Measurements from ENCODE around the gene OR1F1. TPM values are rescaled to one million over a fixed set of nuclear protein-coding genes. Genes with fewer than 3 reads are reported as not detected.
"Not testable (repeated sequence)": the region's sequence is repeated elsewhere in the genome, so short reads cannot be mapped to it uniquely, and the experiment has no call there.

The OR1F1 gene
- total RNA-seq, 1 donor from 2014 or later: not detected

DNA sequence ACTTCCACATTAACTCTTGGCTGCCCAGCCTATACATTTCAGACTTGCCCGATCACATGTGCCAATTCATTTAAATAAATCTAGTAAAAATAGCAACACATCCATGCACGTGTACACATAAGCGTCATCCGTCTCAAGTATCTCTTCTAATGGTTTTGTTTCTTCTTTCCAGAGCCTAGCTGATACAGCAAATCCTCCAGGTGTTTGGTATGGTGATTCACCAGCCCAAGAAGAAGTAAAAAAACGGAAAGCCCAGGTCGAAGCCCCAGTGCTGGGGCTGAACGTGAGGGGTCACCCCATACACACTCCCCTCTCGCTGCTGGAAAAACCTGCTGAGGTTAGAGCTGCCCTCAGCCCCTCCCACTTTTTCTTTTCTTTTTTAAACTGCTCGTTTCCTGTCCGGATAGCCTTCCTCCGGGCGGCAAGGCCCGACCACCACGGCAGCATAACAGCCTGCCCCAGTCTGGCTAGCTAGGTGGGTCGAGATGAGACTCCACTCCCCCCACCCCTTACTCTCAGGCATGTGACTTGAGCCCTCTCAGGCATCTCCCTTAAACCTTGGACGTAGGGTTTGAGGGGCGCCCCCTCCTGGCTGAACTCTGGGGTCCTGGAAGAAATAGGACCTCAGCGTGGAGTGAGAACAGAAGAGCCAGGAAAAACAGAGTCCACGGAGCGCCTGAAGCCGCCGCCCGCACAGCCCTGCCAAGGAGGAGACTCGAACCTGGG lies 13.9 kb upstream of the OR1F1 start:
- no peak for DNase-seq (ENCODE audit: low read depth in 2 of 2)

DNA sequence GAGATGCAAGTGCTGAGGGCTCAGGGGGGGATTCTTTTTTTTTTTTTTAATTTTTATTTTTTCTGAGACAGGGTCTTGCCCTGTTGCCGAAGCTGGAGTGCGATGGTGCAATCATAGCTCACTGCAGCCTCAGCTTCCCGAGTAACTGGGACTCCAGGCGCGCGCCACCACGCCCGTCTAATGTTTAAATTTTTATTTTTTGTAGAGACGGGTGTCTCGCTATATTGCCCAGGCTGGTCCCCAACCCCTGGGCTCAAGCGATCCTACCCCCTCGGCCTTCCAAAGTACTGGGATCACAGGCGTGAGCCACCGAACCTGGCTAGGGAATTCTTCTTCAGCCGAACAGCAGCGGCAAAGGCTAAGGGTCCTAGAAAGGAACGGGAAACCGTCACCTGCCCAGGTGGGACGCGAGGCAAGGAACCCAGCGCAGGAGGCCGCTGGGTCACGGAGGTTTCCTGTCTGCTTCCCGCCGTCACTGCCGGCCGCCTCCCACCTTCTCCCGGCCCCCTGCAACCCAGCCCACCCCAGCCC lies 13.3 kb upstream of the OR1F1 start:
- DNase-seq (ENCODE audit: low read depth in 2 of 2): no peak

DNA sequence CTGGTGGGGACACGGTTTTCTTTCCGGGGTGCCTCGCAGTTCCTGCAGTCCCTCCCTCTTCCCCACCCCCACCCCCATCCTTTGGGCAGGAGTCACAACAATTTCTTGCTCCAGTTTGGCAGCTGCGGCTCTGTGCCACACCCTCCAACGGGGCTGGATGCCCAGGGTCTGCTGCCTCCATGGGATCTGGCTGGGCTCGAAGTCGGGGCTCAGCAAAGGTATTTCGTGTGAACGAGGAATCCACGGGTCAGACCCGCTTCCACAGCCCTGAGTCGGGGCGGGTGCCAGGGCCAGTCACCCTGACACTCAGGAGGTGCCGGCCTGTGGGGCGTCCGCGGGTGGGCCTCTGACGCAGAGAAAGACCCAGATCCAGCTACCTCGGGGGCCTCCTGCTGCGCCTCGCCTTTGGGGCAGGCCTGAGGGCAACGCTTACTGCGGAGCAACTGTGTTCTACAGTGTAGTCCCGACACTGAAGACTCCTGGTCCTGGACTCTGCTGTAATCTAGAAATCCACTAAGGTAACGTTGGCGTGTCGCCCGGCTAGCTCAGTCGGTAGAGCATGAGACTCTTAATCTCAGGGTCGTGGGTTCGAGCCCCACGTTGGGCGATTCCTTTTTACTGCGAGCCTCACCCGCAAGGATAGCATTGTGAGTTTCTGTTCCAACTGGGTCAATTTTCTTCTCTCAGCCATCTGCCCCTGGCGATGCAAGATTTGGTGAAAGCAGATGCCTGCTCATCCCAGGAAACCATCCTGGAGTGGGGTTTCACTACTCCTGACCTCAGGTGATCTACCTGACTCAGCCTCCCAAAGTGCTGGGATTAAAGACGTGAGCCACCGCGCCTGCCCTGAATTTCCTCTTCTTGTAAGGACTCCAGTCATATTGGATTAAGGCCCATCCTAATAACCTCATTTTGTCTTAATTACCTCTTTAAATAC lies 12.6 kb upstream of the OR1F1 start:
- DNase-seq (ENCODE audit: low read depth in 2 of 2): peak in 1 of 2 donors; percentile 26

DNA sequence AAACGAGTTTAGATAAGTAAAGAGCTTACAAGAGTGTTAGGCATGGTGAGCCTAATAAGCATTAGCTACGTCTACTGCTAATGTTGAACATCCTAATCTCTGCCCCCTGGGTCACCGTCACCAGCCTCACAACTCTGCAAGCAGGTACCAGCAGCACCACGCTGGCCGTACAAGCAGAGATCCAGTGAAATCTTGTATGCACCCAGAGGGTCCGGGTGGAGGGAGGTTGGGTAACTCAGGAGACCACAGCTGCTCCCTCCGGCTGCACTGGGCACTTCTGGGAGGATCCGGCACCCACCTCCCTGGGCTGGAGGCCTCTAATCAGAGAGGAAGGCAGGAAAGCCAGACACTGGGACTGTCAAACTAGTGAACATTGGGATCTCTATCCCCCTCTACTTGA lies 8.4 kb upstream of the OR1F1 start:
- DNase-seq (ENCODE audit: low read depth in 2 of 2): no peak

DNA sequence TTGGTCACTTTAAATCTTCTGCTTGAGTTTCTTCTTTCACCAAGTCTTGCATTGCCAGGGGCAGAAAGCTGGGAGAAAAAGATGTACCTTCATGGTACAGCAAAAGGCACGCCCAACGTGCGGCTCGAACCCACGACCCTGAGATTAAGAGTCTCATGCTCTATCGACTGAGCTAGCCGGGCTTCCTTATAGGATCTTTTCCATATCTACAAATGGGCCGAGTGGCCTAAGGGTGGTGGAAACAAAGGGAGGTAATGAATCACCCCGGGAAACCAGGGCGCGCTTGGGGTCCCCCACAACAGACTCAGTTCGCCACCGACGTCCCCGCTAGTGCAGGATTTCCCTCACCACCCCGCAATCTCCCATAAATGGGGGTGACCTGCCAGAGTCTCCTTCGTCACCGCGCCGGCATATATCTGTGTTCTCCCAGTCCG lies 7.5 kb upstream of the OR1F1 start:
- DNase-seq (ENCODE audit: low read depth in 2 of 2): no peak

DNA sequence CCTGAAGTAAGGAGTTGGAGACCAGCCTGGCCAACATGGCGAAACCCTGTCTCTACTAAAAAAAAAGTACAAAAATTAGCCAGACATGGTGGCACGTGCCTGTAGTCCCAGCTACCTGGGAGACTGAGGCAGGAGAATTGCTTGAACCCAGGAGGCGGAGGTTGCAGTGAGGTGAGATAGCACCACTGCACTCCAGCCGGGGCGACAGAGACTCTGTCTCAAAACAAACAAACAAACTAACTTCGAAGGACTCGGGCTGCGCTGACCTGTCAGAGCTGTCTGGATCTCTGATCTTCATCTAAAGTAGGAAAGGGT lies 5.8 kb upstream of the OR1F1 start:
- not testable (repeated sequence) for DNase-seq (ENCODE audit: low read depth in 2 of 2)

DNA sequence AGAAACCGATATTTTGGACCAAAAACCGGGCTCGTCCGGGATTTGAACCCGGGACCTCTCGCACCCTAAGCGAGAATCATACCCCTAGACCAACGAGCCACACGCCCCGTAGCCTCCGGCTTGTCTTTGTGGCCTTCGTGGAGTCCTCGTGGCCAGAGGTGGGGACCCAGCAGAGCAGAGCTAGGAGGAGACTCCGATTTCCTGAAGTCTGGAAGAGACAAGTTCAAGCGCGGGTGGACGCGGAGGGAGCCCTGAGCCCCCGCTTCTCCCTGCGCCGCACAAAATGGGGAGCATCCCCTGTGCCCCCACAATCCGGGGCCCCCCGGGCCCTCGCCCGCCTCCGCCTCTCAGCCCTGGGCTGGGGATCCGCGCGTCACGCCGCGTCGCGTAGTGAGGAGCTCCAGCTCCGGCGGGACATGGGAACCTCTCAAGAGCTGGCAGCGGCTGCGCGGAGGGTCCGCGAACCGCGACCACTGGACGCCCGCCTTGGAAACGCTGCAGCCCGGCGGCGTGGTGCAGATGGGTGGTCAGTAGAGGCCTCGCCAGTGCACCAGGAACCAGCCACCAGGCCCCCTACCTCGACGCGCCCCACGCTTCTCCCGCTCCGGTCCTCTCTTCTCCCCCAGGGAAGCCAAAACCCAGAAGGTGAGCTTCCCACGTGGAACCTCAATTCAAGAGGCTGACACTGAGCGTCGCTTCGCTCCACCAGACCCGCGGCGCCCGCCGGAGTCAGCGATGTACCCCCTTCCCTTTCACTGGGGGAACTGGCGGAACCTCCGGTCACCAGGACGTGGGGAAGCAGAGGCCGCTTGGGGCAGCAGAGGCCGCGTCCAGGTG lies 5.2 kb upstream of the OR1F1 start:
- peak in 1 of 2 donors; percentile 37 for DNase-seq (ENCODE audit: low read depth in 2 of 2)

DNA sequence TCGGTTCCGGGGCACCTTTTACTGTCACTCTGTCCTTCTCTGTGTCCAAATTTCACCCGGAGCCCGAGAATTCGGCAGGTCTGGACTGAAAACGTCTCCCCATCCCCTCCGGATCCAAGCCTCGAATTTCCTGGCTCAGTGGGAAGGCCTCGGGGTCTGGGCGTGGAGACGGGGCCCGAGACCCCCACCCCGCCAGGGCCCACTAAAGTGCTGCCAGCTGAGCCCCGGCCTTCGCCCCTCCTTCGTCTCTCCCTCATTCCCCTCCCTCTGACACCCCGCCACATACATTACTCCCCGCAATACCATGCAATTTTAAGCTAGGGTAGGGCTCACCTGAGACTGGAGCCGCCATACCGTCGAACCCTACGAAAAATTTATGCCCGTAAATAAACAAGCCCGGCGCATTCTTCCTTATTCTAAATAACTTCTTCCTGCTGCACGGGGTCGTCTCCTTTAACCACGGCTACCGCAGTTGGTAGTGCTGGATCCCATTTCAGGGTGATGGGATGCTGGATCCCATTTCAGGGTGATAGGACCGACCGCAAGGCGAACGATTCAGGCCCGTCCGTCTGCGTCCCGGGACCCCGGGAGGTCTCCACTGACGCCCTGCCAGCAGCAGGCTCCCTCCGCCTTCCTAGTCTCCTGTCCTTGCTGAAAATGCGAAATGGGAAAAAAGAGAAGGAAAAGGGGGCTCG lies 4.4 kb upstream of the OR1F1 start:
- DNase-seq (ENCODE audit: low read depth in 2 of 2): no peak

DNA sequence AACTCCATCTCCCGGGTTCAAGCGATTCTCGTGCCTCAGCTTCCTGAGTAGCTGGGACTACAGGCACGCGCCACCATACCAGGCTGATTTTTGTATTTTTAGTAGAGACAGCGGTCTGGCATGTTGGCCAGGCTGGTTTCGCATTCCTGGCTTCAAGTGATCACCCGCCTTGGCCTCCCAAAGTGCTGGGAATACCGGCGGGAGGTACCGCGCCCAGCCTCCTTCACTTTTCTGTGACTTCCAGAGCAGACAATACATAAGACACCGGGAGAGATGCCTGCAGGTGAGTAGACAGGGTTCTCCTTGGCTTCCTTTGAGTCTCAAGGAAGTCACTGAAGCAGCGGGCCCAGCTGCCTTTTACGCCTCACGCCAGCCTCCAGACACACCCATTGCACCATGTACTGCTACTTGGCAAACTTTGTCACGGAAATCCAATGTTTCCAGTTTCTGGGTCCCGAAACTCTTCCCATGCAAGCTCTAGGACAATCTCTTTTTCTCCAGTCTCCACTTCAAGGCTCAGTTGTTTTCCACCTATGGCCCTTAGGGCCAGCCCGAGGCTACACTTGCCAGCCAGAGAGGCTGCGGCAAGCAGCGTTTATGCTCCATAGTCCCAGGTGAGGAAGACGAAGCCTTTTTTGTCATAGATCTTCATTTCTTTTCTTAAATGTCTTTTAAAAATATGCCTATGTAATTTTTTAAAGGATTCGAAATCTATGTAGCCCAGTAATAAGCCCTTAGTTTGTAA lies 886 bp upstream of the OR1F1 start:
- DNase-seq (ENCODE audit: low read depth in 2 of 2): no peak

DNA sequence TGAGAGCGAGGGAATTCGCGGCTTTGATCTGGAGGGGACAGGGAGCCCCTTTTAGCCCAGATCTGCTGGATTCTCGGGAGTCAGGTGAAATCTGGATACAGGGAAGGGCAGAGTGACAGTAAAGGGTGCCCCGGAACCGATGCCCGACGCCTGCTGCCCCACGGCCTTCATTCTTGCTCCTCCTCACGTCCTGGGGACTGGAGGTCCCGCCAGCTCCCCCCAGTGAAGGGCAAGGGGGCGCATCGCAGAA lies 596 bp downstream of the OR1F1 start:
- no peak for DNase-seq (ENCODE audit: low read depth in 2 of 2)

DNA sequence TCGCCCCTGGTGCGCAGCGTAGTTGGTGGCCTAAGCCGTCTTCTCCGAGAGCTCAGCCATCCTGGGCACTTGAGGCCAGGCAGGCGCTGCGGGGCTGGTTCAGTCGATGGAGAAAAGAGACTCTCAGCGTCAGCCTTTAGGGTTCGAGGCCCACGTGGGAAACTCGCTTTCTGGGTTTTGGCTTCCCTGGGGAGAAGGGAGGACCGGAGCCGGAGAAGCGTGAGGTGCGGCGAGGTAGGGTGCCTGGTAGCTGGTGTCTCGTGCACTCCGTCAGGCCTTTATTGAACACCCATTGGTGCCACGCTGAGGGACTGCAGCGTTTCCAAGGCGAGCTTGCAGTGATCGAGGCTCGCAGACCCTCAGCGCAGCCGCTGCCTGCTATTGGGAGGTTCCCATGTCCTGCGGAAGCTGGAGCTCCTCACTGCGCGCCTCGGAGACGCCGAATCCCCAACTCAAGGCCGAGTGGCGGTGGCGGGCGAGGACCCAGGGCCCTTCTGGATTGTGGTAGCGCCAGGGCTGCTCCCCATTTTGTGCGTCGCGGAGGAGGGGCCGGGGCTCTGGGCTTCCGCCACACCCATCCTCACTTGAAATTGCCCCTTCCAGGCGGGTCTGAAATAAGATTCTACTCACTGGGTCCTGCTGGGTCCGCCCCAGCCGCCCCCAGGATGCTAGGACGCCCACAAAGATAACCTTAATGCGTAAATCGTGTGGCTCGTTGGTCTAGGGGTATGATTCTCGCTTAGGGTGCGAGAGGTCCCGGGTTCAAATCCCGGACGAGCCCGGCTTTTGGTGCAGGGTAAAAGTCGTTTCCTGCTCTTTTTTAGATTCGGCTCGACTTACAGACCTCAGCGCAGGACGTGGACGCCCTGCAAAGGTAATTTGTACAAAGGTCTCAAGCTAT lies 1.2 kb downstream of the OR1F1 start:
- DNase-seq (ENCODE audit: low read depth in 2 of 2): peak in 1 of 2 donors; percentile 51

DNA sequence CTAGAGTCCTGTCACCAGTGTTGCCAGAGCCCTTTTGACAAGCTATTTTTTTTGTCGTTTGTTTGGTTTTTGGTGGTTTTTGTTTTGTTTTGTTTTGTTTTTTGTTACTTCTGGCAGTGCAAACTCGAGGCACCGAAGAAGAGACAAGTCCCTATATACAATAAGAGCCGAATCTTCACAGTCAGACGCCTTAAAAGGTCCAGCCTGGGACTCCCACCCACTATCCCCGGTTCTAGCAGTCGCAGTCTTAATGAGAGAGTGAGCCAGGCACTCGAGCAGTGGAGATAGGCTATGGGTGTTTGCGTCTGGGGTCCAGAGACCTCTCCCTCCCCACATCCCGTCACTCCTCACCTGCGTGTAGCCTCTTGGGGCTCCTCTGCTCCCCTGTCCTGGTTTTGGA lies 1.9 kb downstream of the OR1F1 start:
- DNase-seq (ENCODE audit: low read depth in 2 of 2): no peak

DNA sequence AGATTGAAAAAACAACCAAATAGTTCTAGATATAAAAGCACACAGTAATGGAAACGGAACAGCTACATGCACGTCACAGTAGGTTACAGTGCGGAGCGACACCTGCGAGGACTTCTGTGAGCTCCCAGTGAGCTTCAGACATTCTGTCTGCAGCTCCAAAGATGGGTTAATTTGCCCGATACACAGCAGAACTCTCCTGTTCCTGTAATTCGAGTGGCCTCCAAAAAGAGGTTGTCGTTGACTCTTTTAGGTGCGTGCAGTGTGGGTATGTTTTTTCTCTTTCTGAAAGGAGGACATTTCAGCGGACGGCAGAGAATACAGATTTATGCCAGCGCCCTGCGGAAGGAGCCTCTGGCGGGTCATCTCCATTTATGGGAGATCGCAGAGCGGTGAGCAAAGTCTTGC lies 2.9 kb downstream of the OR1F1 start:
- DNase-seq (ENCODE audit: low read depth in 2 of 2): peak in 1 of 2 donors; percentile 13

DNA sequence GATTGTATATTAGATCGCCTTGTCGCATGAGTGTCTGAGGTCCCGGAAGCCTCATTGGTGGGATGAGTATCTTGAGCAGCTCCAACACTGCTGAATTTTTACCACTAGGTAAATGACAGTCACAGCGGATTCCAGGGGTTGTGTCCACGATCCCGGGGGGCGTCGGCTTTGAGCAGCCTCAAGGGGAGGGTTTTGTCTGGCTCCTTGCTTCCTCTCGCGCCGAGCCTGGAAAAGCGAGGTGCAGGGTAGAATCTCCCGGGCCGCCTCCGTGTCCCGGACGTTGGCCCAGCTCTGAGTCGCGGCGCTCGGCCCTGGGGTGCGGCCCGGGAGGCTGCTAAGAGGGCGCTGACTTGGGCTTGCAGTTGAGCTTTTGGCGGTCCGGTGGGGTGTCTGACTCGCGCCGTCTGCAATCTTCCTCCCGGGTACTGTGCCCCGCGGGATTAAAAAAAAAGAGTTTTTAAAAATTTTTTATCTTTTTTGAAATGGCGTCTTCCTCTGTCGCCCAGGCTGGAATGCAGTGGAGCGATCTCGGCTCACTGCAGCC lies 4.5 kb downstream of the OR1F1 start:
- no peak for DNase-seq (ENCODE audit: low read depth in 2 of 2)

DNA sequence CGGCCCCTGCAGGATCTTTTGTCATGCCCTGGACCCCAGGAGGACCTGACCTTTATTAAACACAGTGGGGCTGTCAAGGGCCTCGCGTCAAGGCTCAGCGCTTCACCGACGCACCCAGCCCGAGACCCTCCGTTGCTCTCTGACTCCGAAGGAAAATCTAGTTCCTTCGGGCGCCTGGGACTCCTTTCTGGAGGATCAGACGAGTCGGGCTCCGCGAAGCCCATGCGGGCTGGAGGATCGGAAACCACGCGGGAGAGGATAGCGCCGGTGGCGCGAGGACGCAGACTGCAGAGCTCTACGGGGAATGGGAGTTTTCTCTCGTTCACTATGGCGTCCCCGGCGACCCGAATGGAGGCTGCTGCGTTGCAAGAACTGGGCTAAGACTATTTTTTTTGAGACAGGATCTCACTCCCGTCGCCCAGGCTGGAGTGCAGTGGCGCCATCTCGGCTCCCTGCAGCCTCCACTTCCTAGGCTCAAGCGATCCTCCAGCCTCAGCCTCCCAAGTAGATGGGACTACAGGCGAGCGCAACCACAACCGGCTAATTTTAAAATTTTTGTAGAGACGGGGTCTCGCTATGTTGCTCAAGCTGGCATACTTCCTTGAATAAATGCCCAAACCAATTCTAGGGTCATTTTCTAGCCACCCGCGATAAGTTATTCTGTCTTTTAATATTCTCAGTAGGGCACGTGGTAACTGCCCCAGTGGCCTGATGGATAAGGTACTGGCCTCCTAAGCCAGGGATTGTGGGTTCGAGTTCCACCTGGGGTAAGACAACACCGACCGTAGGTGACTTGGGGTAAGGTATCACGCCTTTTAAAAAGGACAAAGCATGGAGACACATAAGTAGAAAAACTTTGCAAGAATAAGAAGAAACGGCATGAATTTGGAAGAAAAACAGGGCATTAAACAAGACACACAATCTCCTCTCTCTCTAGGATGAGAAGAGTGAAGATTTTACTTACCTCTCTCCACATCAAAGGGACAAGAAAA lies 5.5 kb downstream of the OR1F1 start:
- DNase-seq (ENCODE audit: low read depth in 2 of 2): no peak

DNA sequence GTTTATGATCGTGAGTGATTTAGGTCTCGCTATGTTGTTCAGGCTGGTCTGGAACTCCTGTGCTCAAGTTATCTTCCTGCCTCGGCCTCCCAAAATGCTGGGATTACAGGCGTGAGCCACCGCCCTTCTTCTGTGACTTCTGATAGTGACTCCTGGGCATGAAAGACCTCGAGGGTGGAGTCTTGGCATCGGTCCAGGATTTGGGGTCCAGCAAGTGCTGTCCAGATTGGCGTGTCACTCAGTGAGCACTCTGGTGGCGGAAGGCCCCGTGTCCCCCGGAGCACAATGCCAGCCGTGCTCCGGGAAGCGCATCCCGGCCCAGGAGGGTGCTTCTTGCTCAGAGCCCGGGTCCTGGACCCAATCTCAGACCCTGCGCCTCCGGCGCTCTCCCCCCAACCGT lies 6.8 kb downstream of the OR1F1 start:
- no peak for DNase-seq (ENCODE audit: low read depth in 2 of 2)

DNA sequence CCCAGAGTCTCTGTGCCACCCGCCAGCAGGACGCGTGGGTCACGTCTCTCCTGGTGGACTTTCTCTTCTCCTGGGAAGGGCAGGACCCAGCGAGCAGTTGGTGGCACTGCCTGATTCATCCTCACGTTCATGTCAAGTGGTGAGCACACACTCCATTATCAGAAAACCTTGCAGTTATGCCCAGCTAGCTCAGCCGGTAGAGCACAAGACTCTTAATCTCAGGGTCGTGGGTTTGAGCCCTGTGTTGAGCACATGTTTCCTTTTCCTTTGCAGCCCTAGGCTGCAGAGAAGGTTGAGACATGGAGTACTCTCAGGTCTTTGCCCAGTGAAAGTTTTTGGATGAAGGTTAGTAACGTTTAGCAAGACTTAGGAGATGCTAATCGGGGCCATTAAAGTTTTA lies 8.0 kb downstream of the OR1F1 start:
- DNase-seq (ENCODE audit: low read depth in 2 of 2): no peak

DNA sequence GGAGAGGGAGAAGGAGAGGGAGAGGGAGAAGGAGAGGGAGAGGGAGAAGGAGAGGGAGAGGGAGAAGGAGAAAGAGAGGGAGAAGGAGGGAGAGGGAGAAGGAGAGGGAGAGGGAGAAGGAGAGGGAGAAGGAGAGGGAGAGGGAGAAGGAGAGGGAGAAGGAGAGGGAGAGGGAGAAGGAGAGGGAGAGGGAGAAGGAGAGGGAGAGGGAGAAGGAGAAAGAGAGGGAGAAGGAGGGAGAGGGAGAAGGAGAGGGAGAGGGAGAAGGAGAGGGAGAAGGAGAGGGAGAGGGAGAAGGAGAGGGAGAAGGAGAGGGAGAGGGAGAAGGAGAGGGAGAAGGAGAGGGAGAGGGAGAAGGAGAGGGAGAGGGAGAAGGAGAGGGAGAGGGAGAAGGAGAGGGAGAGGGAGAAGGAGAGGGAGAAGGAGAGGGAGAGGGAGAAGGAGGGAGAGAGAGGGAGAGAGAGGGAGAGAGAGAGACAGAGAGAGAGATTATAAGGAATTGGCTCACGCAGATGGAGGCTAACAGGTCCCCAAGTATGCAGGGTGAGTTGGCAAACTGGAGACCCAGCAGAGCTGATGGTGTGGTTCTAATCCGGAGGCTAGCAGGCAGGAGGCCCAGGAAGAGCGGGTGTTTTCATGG lies 9.8 kb downstream of the OR1F1 start:
- not testable (repeated sequence) for DNase-seq (ENCODE audit: low read depth in 2 of 2)

All from dermis microvascular lymphatic vessel endothelial cell (primary cell).